H1 (cell line): ENCODE data around the gene MYO5B. TPM values are rescaled to one million over a fixed set of nuclear protein-coding genes. Genes with fewer than 3 reads are reported as not detected.

Source experiments
- BCL11A ChIP-seq, 2 experiments: IDR thresholded peaks; one replicate each; pipeline ENCODE4 v1.6.1; 2011; ENCODE audit warnings: low read depth in 2 of 2, low read length in 2 of 2, mild to moderate bottlenecking in 2 of 2
- EGR1 ChIP-seq: IDR thresholded peaks from 2 replicates; pipeline ENCODE4 v1.6.1; 2011; ENCODE audit warnings: low read depth, low read length, borderline replicate concordance
- PHF8 ChIP-seq: fragments of 200-600 bp; sonication (generic); conservative IDR thresholded peaks from 2 replicates; pipeline ENCODE4 v1.7.1; 2012; ENCODE audit warnings: low read depth, mild to moderate bottlenecking, inconsistent platforms, low read length, moderate library complexity
- POLR2A ChIP-seq, 2 experiments: IDR thresholded peaks; 1 replicate in 1 of 2; 2 replicates in 1 of 2; pipeline ENCODE4 v1.6.1; 2011; ENCODE audit warnings: low read depth in 2 of 2, low read length in 2 of 2, mild to moderate bottlenecking in 2 of 2; ENCODE audit errors: control extremely low read depth in 1 of 2
- RFX5 ChIP-seq: IDR thresholded peaks from 2 replicates; pipeline ENCODE4 v1.6.1; 2011; ENCODE audit warnings: low read depth, low read length, improper control_type of control experiment, borderline replicate concordance
- RNF2 ChIP-seq: fragments of 200-900, 300-1000 bp; sonication (generic); IDR thresholded peaks from 2 replicates; pipeline ENCODE4 v1.7.1; 2016; ENCODE audit warnings: borderline replicate concordance, low read depth, mild to moderate bottlenecking, antibody characterized with exemption, low read length; ENCODE audit not compliant: poor library complexity, severe bottlenecking; ENCODE audit errors: missing control alignments
- SIRT6 ChIP-seq: IDR thresholded peaks from one replicate; pipeline ENCODE4 v1.7.1; 2012; ENCODE audit warnings: low read length, inconsistent platforms
- YY1 ChIP-seq: IDR thresholded peaks from 2 replicates; pipeline ENCODE4 v1.6.1; 2011; ENCODE audit warnings: low read depth, mild to moderate bottlenecking, low read length
- polyA plus RNA-seq, 7 experiments: library from polyadenylated mRNA; depleted of rRNA in 3 of 7; stranded (reverse) in 5 of 7; unstranded in 2 of 7; fragments of >200 nt in 5 of 7; fragments of 200-250 nt in 2 of 7; gene quantifications; 1 replicate in 5 of 7; 2 replicates in 1 of 7; 4 replicates in 1 of 7; pipeline versions ENCODE4 v1.2.1 to v1.2.3, GENCODE V29; 2011 to 2013; ENCODE audit warnings: missing spikeins in 2 of 7, mixed read lengths in 2 of 7
- total RNA-seq: library from RNA; stranded (reverse); fragmentation: NEBNext Ultra II Directional; extraction: Animal tissue kit (Norgen Biotek cat#: 25700); gene quantifications from 2 replicates; pipeline ENCODE4 v1.2.1, GENCODE V29; 2021

The MYO5B gene
- total and polyA plus RNA-seq, 2 of the 8 experiments (the other 6 are each of a cell fraction or from before 2014, with no cell fraction given) = 6.4 to 7.7 TPM

DNA sequence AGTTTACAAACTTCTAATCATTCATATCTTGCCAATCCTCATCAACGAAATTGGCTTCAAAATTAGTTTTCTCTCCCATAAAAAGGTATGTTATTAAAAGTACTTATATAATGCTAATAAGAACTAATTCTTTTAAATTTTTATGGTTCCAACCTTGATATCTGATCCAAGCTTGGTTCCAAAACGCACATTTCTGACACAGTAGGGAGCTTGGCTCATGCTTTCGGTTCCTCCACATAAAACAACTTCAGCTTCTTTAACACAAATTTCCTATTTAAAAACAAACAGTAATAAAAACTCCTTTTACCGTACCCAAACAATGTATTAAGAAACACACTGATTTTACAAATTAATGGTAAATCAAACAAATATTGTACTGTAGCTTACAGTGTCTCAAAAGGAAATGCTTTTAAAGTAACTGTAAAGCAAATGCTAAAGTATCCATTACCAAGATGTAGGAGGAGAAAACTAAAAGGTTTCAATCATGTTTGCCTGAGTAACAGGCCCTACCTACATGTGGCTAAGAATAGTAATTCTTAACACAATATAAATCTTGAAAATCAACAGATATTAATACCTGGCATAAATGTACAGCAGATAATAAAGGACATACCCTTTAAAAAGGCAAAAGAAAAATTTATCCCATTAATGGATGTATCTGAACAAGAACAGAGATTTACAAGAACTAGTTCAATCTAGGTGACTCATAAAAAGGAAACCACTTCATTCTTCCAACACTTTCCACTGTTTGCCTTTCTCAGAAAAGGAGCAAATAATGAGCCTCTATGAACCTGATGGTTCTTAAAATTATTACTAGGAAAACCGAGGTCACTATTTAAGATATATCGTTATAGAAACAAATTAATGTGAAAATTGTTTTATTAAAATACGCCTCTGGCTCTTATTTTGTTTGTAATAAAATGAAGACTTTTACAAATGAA is 399.1 kb downstream of the MYO5B start (continued):
- TF ChIP-seq RNF2 = no peak
- no peak for TF ChIP-seq POLR2A (IDR thresholded peaks at IDR 0.05; ENCODE audit: control extremely low read depth in 1 of 2, low read depth in 2 of 2, low read length in 2 of 2)
- TF ChIP-seq EGR1 = no peak
- TF ChIP-seq BCL11A (IDR thresholded peaks at IDR 0.05; ENCODE audit: low read depth in 2 of 2, low read length in 2 of 2) = no peak
- no peak for TF ChIP-seq SIRT6
- TF ChIP-seq RFX5 = no peak
- no peak for TF ChIP-seq YY1
- TF ChIP-seq PHF8 = no peak
